Endothelial cell of umbilical vein (primary cell): Measurements from ENCODE around the gene SERTAD1.

Experiments used
- CTCF ChIP-seq, 2 donors: IDR thresholded peaks; 1 replicate in 1 of 2; 2 replicates in 1 of 2; pipeline ENCODE4 v1.5.1; 2011; ENCODE audit warnings: low read length in 2 of 2, mild to moderate bottlenecking in 2 of 2, moderate library complexity in 2 of 2, control low read depth in 1 of 2, inconsistent platforms in 1 of 2, low read depth in 1 of 2; ENCODE audit not compliant: insufficient read depth in 1 of 2; ENCODE audit errors: extremely low read depth in 1 of 2
- EZH2 ChIP-seq: IDR thresholded peaks from 2 replicates; pipeline ENCODE4 v1.6.1; 2012; ENCODE audit warnings: borderline replicate concordance, low read depth, mild to moderate bottlenecking, moderate library complexity, low read length, inconsistent platforms; ENCODE audit not compliant: severe bottlenecking
- FOS ChIP-seq: IDR thresholded peaks from 2 replicates; pipeline ENCODE4 v1.6.1; 2011; ENCODE audit warnings: mild to moderate bottlenecking, low read length, moderate library complexity, borderline replicate concordance; ENCODE audit not compliant: insufficient read depth
- POLR2AphosphoS5 ChIP-seq: IDR thresholded peaks from 2 replicates; pipeline ENCODE4 v1.6.1; 2012; ENCODE audit warnings: low read depth, mild to moderate bottlenecking, control low read depth, low read length, moderate library complexity; ENCODE audit not compliant: insufficient read depth

GRCh38 chr19:40419066-40419612 lies 6.7 kb downstream of the SERTAD1 start:
- TF ChIP-seq EZH2 (no peak), FOS (no peak), POLR2AphosphoS5 (no peak), CTCF (IDR thresholded peaks at IDR 0.05; ENCODE audit: extremely low read depth in 1 of 2, insufficient read depth in 1 of 2, low read depth in 1 of 2, low read length in 2 of 2) (no peak)
